HG03378 (cell line): Measurements from ENCODE around the gene RAB27B.

Experiments used
- ATAC-seq: cut with Tn5 transposase; IDR thresholded peaks from one replicate; pipeline ENCODE4 v1.9.1; 2021; ENCODE audit warnings: mild to moderate bottlenecking, moderate library complexity; ENCODE audit not compliant: unreplicated experiment

RAB27B gene

DNA sequence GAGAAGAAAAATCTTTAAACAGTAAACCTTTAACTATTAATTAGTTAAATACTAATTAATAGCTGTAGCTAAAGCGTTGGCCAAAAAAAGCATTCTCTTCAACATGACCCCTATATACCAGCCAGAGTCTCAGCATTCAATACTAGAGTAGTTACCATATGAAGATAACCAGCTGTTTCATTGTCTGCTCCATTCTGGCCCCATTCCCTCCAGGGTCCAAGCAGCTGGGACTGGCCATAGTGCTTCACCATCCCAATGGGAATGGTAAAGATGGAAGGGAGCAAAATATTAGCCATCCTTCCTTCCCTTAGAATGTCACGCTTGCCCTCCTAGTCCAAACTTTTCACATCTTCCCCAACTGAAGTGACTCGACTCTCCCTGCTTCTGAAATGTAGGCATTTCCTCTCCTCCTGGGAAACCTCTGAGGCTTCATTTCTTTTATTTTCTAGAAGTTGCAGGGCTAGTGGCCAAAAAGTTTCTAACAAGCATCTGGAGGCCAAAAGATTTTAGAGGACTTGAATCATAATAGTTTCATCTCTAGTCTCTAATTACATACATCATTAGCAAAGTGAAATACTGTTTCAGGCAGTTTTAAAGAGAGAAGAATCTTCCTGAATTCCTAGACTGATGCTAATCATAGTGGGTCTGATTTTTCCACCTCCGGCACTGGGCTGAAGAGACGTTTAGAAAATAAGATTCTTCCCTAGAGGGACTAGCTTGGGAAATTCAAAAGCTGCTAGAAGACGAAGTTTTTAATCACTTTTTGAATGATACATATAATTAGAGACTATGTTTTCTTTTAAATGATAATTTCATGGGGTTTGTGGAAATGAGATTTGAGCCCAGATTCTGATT, 78.3 kb downstream of the RAB27B start:
- no peak for ATAC-seq

DNA sequence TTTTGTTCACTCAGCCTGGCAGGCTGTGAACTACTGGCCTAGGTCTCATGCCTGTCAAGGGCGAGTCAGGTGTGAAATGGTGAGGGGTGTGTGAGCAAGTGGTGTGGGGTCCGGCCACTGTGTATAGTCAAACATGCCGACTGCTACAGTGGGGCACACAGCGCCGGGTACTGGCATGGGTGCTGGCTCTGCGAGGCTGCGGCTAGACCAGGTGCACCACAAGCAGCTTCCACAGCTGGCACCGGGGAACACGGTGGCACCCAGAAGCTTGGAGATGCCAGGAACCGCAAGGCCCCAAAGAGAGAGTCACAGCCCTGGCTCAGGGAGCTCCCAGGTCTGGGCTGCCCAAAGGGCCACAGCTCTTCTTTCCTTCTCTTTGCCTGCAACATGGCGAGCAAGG, 81.3 kb downstream of the RAB27B start:
- no peak for ATAC-seq

DNA sequence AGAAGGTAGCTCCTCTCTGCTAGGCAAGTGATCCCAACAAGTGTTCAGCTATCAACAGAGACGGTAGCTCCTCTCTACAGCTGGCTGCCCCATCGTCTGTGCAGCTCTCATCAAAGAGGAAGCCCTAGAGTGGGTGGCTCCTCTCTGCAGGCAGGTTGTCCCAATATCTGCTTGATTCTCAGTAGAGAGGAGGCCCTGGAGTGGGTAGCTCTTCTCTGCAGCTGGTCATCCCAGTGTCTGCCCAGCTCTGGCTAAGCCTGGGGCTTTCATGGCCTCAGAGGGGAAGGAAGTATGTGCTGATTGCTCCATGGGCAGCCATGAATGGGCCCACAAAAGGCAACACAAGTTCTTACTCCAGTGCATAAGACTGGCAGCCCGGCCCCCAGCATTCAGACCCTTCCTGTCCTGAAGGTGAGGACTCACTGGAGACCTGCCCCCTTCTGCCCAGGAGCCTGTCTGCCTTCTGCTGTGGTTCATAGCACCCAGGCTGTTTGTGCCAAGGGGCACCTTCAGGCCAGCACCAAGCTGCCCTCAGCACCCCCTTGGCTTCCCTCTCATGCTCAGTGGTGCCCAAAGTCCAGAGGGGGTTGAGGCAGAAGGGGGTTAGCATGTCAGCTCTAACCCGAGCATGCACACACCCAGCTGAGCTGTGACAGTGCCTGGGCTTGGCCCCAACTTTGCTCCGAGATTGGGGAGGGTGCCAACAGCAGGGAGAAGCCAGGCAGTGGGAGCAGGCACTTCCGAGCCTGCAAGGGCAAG, 82.1 kb downstream of the RAB27B start:
- no peak for ATAC-seq

DNA sequence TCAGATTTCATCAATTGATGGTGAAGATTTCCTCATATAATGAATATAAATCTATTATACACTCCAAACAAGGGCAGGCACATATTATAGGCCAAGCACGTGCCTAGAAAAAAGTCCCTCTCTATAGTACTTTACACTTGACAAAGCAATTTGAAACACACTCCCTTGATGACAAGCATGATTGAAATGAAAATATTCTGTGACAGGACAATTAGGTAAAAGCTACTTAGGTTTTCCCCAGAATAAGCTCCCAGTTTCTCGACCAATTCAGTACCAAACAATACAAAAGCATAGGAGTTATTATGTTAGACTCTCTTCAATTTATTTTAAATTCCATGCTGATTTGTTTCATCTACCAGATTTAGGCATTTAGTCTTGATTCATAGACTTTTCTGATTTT, 83.3 kb downstream of the RAB27B start:
- no peak for ATAC-seq

DNA sequence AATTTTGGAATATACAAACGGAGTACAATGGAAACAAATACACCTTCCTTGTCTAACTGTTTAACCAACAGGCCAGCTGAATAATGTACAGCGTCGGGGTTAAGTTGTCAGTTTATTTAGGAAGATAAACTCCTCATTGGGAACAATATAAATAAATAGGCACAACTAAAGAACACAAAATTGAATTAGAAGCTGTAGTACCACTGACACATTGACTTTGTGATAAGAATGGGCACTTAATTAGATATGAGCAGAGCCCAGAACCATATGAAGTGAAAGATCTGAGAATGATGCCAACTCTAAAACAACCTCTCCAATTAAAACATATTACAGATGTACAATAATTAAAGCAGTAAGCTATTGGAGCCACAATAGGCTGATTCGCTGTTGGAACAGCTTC, 86.5 kb downstream of the RAB27B start:
- no peak for ATAC-seq

DNA sequence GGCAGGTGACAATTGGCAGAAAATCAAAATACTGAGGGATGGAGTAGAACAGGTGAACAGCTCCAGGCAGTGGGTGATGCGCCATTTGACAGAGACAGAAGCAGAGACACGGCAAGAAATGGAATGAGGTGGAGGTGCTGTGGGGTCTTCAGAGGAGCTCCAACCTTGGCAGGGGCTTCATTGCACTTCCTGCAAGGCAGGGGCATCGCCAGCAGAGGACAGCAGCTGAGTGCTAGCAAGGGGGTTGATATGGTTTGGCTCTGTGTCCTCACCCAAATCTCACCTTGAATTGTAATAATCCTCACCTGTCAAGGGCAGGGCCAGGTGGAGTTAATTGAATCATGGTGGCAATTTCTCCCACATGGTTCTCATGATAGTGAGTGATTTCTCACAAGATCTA, 88.2 kb downstream of the RAB27B start:
- no peak for ATAC-seq

DNA sequence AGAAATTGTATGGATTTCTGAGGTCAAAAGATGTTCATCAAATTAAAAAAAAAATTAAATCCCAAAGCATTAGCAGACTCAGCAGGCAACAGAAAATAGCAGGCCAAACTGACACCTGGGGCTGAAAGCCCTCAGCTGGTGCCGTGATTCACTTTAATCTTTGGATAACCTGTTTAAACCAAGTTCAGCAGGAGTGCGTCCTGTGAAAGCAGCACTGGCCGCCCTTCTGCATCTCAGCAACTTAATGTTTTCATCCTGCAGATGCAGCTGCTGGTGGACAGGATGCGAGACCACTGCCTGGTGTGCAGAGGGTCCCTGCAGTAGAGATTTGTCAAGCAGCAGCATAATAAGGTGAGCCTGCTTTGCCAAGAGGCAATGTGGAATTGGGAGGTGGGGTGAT, 89.8 kb downstream of the RAB27B start:
- no peak for ATAC-seq

DNA sequence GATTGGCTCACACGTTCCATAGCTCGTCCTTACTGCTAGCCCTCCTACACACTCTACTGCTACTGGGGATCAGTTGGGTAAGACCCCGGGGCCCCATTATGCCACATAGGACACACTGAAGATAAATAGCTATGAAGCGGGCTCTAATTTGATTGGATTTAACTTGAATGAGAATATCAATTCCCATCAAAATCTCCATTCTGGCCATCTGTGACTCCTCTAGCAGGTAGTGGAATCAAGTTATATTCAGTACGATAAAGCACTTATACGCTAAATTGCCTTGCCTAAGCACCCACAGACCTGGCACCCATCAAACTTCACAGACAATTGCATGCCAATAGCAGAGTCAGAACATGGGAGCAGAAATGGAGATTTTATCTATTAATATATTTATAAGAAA, 91.1 kb downstream of the RAB27B start:
- ATAC-seq: no peak

DNA sequence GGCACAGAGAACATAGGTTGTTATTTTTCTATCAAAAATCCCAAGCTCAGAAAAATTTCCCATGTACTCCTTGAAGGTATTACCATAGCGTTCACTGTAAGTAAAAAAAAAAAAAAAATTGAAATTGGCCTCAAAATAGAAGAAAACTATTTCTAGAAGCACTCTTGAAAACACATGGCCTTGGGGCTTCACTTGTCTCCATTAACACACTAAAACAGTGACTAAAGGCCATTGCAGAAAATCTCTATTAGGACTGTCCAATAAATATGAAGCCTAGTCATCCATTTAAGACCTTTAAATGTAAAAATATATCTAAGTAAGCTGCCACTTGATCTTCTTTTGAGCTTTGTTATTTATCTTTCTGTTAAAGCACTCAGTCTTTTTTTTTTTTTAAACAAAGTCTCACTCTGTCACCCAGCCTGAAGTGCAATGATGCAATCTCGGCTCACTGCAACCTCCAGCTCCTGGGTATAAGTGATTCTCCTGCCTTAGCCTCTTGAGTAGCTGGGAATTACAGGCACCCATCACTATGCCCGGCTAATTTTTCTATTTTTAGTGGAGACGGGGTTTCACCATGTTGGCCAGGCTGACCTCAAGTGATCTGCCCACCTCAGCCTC, 95.2 kb downstream of the RAB27B start:
- ATAC-seq: no peak

DNA sequence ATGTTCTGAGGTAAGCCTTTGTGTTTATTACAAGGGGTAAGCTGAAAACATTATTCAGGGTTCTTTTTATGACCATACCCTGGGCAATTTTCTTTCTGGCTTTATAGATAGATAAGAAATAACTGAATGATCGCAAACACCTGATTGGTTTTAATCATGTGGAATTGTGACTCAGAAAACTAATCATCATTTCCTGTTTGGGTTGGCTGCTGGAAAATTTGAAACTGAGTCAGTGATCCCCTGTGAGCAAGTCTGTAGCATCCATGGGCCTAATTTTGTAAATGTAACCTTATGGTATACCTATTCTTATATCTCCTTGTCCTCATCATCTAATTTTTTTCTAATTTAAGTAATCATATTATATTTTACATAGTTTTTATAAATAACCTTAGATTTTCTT, 96.7 kb downstream of the RAB27B start:
- ATAC-seq: no peak

DNA sequence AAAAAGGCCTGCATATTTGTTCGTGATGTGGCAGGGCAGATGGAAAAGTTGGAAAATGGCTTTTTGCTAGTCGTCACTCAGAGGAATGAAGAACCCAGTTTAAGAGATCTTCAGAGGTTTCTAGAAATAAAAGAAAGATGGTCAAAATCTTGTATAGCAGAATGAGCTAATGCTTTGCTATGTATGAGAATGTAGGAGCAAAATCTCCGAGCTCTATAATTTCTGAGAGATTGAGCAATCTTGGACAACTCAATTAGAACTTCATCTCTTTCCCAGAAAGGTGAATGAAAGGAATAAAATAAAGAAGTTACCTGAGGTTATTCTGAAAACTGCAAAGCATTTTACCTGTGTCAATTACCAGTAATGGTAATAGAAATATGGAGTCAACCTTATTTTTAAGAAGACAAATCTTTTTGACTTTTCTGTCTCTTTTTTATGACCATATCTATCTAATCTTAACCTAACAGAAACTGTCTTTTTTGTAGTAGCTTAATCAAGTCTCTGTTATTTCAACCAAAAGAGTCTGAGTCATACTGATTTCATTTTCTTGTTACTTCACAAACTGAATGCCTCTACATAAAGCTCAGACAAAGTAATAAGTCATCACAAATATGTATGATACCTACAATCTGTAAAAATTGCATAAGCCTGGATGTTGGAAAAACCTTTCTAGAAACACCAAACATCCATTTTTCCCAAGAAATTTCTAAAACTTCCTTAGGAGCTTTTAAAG, 98.5 kb downstream of the RAB27B start:
- no peak for ATAC-seq

DNA sequence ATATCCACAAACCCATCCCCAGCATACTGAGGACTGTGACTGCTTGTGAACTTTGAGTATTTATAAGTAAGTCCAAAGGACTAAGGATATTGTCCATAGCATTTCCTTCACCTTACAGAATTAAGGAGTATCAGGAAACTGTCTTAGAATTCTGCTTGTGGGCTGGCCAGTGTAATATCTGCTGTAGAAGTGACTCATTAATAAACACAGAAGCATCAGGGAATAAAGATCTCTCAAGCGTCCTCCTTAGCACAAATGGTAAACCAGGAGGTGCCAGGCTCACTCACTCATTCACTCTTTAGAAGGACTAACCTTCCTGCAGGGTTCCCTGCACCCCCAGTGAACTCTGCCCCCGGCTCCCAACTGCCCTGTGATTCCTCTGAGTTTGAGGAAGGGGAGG, 100.0 kb downstream of the RAB27B start:
- ATAC-seq: no peak

DNA sequence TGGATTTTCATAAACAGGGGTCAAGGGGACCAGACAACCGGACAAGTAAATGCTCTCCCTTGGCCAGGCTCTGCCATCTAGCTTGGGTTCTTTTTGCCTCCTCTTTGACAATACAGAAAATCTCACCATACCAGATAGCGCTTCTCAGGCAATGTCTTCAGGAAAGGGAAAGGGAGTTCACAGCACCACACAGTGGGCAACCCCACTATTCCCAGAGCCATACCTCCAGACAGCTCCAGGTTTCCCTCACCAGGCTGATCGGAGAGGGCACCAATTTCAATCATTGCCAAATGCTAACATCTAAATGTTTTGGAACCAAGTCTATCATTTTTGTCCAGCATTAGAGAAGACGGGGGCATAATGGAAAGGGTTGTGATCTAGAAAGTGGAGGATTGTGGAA, 102.9 kb downstream of the RAB27B start:
- no peak for ATAC-seq

DNA sequence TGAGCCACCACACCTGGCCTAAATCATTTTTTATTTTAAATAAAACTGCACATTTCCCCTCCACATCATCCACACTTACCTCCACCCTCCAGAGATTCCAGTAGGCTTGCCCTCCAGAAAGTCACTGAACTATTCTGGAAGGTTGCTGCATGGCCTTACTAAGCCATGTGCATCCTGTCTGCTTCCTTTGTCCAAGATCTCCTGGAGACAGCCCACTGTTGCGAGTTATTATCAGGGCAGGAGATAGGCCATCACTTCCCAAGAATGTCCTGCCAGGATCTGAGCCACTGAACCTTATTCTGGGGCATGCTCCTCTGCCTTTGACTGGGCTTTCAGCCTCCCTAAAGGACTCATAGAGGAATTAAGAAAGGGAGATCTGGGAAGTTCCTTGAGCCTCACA, 104.2 kb downstream of the RAB27B start:
- no peak for ATAC-seq

DNA sequence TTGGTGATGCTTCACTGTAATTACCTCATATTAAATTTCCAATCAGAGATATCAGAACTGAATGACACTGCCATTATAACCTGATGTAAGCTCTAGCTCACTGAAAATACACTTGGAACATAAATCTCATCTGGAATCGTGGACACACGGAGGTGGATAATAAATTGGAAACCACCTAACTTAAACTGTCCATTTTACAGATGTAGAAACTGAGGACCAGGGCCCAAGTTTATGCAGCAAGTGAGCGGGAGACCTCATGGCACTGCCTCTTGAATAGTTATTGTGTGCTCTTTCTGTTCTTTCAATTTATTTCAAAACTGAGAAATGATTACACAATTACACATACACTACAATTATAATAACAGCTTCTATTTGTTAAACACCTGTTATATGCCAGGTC, 110.2 kb downstream of the RAB27B start:
- ATAC-seq: no peak

DNA sequence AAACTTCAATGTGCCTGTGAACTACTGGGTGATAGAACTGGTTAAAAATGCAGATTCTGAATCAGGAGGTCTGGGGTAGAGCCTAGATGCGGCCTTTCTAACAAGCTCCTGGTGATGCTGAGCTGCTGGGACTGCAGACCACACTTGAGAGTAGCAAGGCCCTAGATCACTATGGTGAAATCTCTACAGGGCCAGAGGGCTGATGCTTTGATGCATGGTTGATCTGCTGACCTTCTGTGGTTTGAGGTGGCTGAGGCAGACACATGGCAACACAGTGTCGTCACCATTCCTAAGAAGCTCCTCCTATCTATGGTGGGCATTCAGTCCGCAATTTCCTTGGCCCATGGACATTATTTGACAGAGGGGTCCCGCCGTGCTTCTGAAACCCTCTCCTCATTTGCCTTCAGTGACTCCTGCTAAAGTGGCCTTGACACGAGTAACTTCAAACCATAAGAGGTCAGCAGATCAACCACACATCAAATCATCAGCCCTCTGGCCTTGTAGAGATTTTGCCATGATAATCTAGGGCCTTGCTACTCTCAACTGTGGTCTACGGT, 111.2 kb downstream of the RAB27B start:
- no peak for ATAC-seq

DNA sequence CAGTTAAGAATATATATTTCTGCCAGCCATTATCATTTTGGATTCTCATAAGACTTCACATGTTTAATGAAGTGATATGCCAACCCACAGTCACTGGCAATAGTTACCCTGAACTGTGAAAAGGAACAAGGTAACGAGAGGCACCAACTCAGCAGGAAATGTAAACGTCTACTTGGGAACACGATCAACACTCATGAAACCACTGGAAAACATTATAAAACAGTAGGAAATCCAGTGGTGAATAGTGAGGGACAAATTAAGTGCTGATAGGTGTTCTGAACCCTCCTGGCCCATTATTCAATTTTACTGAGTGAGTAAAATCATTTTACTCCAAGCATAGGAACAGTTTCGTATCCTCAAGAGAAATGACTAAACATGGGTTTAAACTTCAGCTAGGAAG, 113.9 kb downstream of the RAB27B start:
- no peak for ATAC-seq

DNA sequence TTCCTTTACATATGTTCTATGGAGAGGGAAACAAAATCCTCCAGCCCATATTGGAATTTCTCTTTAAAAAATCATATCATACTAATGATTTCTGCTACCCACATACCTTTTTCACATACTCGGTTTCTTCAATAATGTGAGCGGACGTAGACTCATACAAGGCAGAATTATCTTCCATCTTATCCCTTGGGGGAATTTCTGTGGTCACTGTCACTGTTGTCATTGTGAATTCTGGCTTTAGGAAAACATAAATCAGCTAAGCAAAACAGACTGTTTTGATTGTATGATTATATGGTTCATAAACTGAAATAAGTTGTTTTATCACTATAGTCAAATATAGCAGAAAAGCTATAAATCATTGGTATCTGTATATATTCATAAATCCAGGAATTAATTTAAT, 114.3 kb downstream of the RAB27B start:
- ATAC-seq: no peak
